Dedifferentiated amniotic fluid mesenchymal stem cell (primary cell): Measurements from ENCODE around the gene ROPN1L.
A peak's percentile ranks its signal among the peaks of the same experiment; 100 is the strongest.
"Not testable (repeated sequence)": the region's sequence is repeated elsewhere in the genome, so short reads cannot be mapped to it uniquely, and the experiment has no call there.

Experiments
- DNase-seq: peaks from one replicate; pipeline ENCODE4 v3.0.0-alpha.2; 2016; ENCODE audit errors: extremely low spot score

Gene ROPN1L

DNA sequence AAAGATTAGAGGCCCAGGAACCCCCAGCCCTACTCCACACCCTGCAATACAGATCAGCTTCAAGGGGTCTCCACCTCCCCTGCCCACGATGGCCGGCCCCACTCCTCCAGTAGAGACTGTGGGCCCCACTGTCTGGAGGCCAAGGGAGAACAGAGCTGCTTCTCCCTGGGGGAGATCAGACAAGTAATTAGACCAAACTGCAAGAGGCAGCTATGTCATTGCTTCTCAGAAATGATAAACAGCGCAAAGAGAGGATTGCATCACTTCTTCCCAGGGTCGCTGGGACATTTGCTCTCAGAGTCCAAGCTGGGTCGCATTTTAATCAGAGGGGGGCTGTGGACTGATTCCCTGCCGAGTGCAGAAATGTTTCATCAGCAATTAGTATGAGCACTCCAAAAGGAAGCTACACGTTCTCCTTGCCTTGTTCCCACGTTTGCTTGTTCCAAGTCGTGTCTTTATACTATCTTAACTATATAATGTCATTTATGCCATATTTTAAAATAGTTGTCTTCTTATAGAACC, 59.9 kb downstream of the ROPN1L start:
- no peak for DNase-seq

DNA sequence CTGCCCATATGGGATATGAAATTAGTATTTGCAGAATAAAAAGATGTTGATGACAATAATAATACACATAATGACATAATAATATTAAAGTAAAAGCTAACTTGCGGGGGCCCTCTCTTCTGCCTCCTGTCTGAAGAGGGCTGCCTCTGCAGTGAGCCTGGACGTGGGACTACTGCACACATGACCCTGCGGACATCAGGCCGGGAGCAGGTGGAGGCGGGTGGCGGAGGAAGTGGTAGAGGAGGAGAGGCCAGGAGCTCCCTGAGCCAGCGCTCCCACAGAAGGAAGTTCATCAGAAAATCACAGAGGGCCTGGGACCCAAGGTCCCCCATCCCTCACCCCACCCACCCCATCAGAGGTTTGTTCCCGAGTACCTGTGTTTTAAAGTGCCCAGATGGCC, 60.5 kb downstream of the ROPN1L start:
- DNase-seq, result no peak

DNA sequence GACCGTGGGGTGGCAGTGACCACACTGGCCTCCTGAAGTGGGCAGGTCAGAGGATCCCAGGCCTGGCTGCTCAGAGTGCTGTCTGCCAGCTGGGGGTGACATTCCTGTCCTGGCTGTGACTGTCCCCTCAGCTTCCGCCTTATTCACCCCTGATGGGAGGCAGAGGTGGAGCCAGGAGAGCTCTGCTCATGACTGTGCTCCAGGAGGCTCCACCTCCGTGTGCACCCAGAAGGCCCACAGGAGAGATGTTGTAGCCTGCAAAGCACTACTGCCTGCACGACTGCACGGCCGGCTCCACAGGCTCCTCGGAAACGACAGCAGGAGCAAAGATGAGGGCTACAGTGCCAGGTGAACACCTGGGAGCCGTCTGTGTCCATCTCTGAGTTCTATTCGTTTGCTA, 60.9 kb downstream of the ROPN1L start:
- no peak for DNase-seq

DNA sequence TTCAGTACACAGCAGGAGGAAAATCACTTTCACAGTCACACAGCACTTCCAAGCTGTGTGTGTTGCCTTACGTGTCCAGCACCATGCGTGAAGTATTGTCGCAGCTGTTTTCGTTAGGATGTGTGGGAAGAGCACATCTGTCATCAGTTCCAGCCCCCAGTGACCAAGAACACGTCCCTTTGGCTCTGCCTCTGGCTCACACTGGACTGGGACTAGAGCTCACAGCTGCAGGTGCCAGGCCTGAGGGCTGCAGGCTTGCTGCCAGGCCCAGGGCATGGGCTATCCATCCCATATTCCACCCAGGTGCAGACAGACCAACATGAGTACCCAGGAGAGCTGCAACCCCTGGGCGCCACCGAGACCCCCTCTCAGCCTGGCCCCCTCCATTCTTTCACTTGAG, 61.6 kb downstream of the ROPN1L start:
- DNase-seq, result no peak

DNA sequence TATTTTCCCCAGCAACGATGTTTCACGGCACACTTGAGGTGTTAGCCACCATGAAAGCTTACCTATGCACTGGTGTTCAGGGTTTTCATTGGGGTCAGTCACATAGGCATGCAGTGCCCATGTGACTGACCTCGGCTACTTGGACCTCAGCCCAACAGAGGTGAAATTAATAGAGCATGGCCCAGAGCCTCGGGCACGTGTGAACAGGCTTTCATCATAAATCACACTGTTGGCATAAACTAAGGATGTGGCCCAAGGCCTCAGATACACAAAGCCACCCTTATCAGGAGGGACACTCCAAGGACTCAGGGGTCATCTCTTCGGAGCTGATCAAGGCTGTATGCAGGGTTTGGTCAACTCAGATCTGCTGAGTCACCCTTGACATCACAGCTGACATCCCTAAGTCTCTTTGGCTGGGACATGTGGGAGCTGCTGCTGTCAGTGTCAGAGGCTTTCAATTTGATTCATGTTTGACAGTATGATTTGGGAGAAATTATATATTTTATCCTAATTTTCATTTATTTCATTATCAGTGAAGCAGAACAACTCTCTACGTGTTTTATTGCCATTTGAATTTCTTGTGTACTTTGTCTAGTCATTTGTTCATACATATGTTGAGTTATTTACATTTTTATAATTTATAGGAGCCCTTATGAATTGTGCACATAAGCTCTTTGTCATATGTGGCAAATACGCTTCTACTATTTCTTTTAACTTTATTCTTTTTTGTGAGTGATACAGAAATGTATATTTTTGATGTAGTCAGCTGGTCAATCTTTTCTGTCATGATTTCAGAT, 62.5 kb downstream of the ROPN1L start:
- DNase-seq, result no peak

DNA sequence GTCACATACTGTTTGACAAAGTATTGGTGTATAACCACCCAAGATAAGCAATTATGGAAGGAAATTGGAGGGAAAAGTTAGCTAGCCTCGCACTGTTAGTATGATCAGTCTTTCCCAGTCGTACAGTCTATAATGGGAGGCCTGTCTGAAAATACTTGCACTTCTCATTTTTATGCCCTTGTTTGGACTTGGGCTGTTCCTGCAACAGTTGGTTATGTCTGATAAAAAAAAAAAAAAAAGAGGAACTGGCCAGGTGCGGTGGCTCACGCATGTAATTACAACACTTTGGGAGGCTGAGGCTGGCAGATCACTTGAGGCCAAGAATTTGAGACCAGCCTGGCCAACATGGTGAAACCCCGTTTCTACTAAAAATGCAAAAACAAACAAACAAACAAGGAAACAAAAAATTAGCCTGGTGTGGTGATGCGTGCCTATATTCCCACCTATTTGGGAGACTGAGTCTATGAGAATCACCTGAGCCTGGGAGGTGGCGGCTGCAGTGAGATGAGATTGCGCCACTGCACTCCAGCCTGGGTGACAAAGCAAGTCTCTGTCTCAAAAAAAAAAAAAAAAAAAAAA, 63.9 kb downstream of the ROPN1L start:
- no peak for DNase-seq

DNA sequence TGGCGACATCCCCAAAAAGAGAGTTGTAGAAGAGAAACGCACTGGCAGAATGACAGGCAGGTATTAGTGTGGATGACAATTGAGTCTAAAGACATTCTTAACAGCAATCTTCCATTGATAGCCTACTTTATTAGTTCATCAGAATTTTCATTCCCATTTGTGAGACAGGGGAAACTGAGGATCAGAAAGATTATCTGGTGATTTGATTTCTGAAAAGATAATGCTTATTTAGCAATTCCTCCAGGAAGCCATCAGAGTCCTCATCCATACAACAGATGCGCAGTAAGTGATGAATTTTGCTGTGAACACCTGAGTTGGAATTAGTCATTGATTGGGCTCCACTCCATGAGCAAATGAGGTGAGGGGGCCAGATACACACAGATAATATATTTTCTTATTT, 64.9 kb downstream of the ROPN1L start:
- no peak for DNase-seq

DNA sequence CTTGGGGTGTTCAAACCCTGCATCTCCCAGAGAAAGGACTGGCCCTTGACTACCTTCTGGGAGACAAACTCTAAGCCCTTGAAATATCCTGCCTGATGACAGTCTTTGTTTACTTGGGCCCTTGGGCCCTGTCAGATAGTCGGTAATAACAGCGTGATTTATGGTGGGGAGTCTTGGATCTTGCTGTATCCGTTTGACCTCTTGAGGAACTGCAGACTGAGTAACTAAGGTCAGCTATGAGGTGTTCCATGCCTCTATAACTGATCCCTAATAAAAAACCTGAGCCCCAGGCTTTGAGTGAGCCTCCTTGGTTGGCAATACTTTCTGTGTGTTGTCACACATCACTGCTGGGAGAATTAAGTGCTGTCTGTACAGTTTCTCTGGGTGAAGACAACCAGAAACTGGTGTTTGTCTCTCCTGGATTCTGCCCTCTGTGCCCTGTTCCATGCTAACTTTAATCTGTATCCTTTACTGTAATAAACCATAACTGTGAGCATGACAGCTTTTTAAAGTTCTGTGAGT, 66.0 kb downstream of the ROPN1L start:
- DNase-seq, result no peak

DNA sequence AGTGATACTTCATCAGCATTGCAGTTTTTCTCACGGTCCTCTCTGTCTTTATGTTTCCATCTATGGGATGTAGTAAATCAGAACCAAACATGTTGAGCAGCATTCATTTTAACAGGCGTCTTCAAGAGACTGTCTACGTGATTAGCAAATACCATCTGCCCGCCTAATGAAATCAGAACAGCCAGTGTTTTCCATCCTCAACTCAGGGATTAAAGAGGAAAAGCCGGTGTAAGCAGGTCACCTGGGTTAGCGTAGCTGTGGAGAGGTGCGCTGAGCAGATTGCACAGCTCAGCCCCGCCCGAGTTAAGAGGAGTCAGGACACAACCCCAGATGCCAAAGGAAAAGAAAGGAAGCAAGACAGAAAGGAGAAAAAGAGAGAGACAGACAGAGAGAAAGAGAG, 67.9 kb downstream of the ROPN1L start:
- no peak for DNase-seq

DNA sequence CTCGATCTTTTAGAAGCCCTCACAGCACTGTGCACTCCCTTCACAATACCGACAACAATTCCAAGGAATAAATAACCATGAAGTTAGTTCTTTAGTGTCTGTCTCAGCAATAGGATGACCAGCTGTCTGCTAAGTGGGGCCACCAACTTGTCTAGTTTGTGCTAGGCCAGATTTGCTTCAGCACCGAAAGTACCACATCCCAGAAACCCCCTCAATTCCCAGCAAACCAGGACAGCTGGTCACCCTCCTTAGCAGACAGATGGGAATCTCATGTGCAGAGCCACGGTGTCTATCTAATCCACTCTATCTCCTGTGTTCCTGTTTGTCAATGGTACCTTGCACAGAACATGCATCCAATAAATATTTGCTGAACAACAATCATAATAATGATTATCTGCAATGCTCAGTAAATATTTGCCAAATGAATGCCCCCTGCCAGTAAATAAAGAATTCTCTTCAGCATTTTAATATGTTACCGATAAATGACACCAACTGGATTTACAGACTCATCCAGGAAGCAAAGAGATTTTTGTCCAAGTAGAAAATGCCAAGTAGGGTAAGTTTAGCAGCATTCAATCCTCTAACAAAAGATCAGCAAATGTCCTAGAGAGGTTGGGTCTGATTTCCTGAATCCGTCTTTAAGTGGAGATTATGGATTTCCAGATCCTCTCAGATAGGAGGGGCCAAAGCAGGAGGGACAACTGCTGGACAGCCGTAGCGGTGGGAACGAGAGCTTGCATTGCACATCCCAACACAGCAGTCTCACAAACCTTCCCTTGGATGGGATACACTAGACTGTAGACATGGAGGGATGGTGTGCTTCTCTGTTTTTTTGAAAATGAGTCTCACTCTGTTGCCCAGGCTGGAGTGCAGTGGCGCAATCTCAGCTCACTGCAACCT, 70.3 kb downstream of the ROPN1L start:
- DNase-seq, result no peak

DNA sequence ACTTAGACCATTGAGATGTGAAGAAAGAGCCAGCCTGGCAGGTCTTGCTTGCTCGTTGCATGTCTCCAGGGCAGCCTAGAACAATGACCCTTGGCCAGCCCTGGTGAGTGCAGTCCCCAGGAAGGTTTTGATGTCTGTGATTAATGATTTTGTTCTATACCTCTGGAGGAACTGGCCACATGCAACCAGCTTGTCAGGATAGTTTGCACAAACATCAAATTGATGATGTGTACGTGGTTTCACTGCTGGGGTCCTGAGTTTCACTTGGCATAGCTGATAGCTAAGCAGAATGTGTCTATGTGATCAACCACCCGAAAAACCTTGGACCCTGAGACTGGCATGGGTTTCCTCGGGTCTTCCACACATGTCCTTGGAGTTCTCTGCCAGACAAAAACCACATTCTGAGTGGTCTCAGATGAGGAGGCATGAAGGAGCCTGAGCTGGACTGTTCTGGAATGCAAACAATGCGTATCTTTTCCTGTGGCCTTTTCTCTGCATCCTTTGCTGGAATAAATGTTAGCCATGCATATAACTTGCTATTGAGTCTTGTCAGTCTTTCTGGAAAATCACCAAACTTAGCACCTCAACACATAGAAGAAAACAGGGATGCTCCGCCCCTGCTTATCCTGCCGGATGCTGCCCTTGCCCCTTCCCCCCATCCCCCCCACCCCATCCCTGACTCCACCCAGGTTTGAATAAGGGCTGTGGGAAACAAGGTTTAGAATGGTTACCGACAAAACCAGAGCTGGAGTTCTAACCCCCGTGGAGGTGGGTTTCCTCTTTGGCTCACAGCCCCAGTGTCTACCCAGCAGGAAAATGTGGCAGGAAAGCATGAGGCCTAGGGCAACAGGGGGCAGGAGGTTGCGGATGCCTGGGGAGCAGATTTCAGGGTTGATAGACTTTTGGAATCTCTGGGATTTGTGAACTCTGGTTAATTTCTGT, 72.1 kb downstream of the ROPN1L start:
- peak; percentile 57 for DNase-seq

DNA sequence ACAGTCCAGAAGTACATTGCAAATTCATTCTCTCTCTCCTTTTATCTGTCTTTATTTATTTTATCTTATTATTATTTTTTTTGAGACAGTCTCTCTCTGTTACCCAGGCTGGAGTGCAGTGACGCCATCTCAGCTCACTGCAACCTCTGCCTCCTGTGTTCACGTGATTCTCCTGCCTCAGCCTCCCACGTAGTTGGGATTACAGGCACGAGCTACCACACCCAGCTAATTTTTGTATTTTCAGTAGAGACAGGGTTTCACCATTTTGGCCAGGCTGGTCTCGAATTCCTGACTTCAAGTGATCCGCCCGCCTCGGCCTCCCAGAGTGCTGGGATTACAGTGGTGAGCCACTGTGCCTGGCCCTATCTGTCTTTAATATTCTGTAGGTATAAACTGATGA, 72.9 kb downstream of the ROPN1L start:
- DNase-seq, result not testable (repeated sequence)
